K562 (cell line): Measurements from ENCODE around the gene SH3RF1. TPM values are rescaled to one million over a fixed set of nuclear protein-coding genes. Genes with fewer than 3 reads are reported as not detected.

Experiments
- BRD4 ChIP-seq: fragments of 200-600 bp; sonication (generic); IDR thresholded peaks from 2 replicates; pipeline ENCODE4 v1.6.1; 2017; ENCODE audit warnings: inconsistent platforms
- CBX8 ChIP-seq: fragments of 200-600 bp; sonication (generic); IDR thresholded peaks from 2 replicates; pipeline ENCODE4 v1.6.1; 2012; ENCODE audit warnings: borderline replicate concordance, mixed run types, low read depth, mild to moderate bottlenecking, moderate library complexity, mixed read lengths, low read length, control low read depth, inconsistent platforms; ENCODE audit not compliant: poor library complexity, severe bottlenecking; ENCODE audit errors: extremely low read depth
- ZNF695 ChIP-seq: fragments of 450-650 bp; formaldehyde crosslinking; IDR thresholded peaks from 2 replicates; pipeline ENCODE4 v1.4.0; 2020; ENCODE audit warnings: mild to moderate bottlenecking, moderate library complexity
- polyA plus RNA-seq, 8 experiments: library from polyadenylated mRNA; depleted of rRNA in 4 of 8; stranded (reverse) in 5 of 8; unstranded in 3 of 8; fragments of >200 nt; fragmentation: Nextera tagmentation in 2 of 8; fragmentation: Illumina TruSeq in 1 of 8; extraction: Ambion mirVana in 2 of 8; extraction: Trizol in 1 of 8; gene quantifications; 2 replicates each; pipeline versions ENCODE4 v1.2.1 to v1.2.3, GENCODE V29; 2011 to 2014; ENCODE audit warnings: inconsistent platforms in 1 of 8, missing spikeins in 1 of 8
- total RNA-seq, 7 experiments: library from RNA; depleted of rRNA in 6 of 7; stranded (reverse); fragments of >200 nt in 6 of 7; fragmentation: Illumina TruSeq in 2 of 7; extraction: Trizol in 2 of 7; gene quantifications; 2 replicates each; pipeline versions ENCODE4 v1.2.1 to v1.2.3, GENCODE V29; 2011 to 2021; ENCODE audit warnings: low replicate concordance in 1 of 7
- TF ChIP-seq, protein P1 (sequence below), 2 experiments: fragments of 450-650 bp in 1 of 2; sonication (generic) in 1 of 2; formaldehyde crosslinking in 1 of 2; IDR thresholded peaks; 2 replicates each; pipeline versions ENCODE4 v1.7.1 to v1.9.0; 2016 to 2022; ENCODE audit warnings: inconsistent platforms in 1 of 2, mild to moderate bottlenecking in 1 of 2, missing genetic modification reagents in 1 of 2
- TF ChIP-seq, protein P2 (sequence below): fragments of 250-450 bp; sonication (Bioruptor Pico); IDR thresholded peaks from 2 replicates; pipeline ENCODE4 v1.4.0; 2020; ENCODE audit warnings: mild to moderate bottlenecking, moderate library complexity
- TF ChIP-seq, protein P3 (sequence below): IDR thresholded peaks from 2 replicates; pipeline ENCODE4 v1.6.1; 2011; ENCODE audit warnings: borderline replicate concordance, low read depth, mild to moderate bottlenecking, moderate library complexity, low read length; ENCODE audit not compliant: insufficient read depth, poor library complexity, severe bottlenecking

Gene SH3RF1
- total and polyA plus RNA-seq, 9 of the 15 experiments (the other 6 are each of a cell fraction or from before 2014, with no cell fraction given): 0.04 to 0.16 (median 0.11) TPM; not detected in 6

DNA sequence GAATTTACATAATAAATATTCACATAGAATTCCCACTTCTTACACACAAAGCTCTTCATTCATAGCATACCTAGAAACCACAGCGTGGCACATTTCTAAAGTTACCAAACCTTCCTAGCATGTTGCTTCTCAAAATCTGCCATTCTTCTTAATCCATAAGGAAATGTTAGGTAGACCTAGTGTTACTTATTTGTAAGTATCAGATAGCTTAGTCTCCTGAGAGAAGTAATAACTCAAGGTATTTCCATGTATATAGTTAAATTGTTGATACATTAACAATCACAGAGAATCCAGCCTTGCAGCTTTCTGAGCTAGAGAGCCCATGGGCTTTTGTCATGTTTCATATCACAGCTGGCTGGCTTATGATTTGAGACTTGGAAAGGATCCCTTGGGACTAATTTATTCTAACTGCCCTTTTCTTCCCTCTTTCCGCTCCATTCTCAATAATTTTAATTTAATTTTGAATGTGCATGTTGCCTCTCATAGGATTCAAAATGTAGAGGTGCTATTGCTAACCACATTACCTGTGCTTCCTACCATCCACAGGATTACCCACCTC is 17.6 kb downstream of the SH3RF1 start (continued):
- TF ChIP-seq, protein P1, sequence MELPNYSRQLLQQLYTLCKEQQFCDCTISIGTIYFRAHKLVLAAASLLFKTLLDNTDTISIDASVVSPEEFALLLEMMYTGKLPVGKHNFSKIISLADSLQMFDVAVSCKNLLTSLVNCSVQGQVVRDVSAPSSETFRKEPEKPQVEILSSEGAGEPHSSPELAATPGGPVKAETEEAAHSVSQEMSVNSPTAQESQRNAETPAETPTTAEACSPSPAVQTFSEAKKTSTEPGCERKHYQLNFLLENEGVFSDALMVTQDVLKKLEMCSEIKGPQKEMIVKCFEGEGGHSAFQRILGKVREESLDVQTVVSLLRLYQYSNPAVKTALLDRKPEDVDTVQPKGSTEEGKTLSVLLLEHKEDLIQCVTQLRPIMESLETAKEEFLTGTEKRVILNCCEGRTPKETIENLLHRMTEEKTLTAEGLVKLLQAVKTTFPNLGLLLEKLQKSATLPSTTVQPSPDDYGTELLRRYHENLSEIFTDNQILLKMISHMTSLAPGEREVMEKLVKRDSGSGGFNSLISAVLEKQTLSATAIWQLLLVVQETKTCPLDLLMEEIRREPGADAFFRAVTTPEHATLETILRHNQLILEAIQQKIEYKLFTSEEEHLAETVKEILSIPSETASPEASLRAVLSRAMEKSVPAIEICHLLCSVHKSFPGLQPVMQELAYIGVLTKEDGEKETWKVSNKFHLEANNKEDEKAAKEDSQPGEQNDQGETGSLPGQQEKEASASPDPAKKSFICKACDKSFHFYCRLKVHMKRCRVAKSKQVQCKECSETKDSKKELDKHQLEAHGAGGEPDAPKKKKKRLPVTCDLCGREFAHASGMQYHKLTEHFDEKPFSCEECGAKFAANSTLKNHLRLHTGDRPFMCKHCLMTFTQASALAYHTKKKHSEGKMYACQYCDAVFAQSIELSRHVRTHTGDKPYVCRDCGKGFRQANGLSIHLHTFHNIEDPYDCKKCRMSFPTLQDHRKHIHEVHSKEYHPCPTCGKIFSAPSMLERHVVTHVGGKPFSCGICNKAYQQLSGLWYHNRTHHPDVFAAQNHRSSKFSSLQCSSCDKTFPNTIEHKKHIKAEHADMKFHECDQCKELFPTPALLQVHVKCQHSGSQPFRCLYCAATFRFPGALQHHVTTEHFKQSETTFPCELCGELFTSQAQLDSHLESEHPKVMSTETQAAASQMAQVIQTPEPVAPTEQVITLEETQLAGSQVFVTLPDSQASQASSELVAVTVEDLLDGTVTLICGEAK (IDR thresholded peaks at IDR 0.05): no peak
- TF ChIP-seq, protein P1 (CRISPR knock-in tag; IDR thresholded peaks at IDR 0.05): no peak
- TF ChIP-seq, protein P2, sequence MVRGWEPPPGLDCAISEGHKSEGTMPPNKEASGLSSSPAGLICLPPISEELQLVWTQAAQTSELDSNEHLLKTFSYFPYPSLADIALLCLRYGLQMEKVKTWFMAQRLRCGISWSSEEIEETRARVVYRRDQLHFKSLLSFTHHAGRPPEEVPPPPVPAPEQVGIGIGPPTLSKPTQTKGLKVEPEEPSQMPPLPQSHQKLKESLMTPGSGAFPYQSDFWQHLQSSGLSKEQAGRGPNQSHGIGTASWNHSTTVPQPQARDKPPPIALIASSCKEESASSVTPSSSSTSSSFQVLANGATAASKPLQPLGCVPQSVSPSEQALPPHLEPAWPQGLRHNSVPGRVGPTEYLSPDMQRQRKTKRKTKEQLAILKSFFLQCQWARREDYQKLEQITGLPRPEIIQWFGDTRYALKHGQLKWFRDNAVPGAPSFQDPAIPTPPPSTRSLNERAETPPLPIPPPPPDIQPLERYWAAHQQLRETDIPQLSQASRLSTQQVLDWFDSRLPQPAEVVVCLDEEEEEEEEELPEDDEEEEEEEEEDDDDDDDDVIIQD: no peak
- TF ChIP-seq CBX8: no peak
- TF ChIP-seq ZNF695: no peak
- no peak for TF ChIP-seq BRD4
- TF ChIP-seq, protein P3, sequence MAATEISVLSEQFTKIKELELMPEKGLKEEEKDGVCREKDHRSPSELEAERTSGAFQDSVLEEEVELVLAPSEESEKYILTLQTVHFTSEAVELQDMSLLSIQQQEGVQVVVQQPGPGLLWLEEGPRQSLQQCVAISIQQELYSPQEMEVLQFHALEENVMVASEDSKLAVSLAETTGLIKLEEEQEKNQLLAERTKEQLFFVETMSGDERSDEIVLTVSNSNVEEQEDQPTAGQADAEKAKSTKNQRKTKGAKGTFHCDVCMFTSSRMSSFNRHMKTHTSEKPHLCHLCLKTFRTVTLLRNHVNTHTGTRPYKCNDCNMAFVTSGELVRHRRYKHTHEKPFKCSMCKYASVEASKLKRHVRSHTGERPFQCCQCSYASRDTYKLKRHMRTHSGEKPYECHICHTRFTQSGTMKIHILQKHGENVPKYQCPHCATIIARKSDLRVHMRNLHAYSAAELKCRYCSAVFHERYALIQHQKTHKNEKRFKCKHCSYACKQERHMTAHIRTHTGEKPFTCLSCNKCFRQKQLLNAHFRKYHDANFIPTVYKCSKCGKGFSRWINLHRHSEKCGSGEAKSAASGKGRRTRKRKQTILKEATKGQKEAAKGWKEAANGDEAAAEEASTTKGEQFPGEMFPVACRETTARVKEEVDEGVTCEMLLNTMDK: no peak
